Fibroblast of upper back skin (primary cell): ENCODE data around the gene TSPAN9.

ENCODE experiments used
- DNase-seq: peaks from one replicate; pipeline ENCODE4 v3.0.0-alpha.2; 2013

TSPAN9 gene

GRCh38 chr12:3103806-3104205, 26.6 kb downstream of the TSPAN9 start:
- DNase-seq, result no peak

GRCh38 chr12:3105690-3106479, 28.7 kb downstream of the TSPAN9 start:
- DNase-seq, result no peak

GRCh38 chr12:3106579-3106978, 29.4 kb downstream of the TSPAN9 start:
- DNase-seq, result no peak

GRCh38 chr12:3107071-3107583, 29.9 kb downstream of the TSPAN9 start:
- DNase-seq, result peak; percentile 86

- peak; percentile 18 for DNase-seq
These were observed 30.8 kb downstream of the TSPAN9 start for GRCh38 chr12:3107954-3108353.

GRCh38 chr12:3110578-3110977, 33.4 kb downstream of the TSPAN9 start:
- DNase-seq, result no peak

GRCh38 chr12:3113671-3114325, 36.6 kb downstream of the TSPAN9 start:
- DNase-seq, result no peak

- no peak for DNase-seq
These were observed 37.5 kb downstream of the TSPAN9 start for GRCh38 chr12:3114671-3115070.

GRCh38 chr12:3115078-3115477, 37.9 kb downstream of the TSPAN9 start:
- DNase-seq, result no peak

- no peak for DNase-seq
These were observed 39.1 kb downstream of the TSPAN9 start for GRCh38 chr12:3116106-3116844.

GRCh38 chr12:3117144-3117581, 40.0 kb downstream of the TSPAN9 start:
- DNase-seq, result peak; percentile 78

- peak; percentile 88 for DNase-seq
These were observed 40.4 kb downstream of the TSPAN9 start for GRCh38 chr12:3117591-3118015.

- no peak for DNase-seq
These were observed 42.1 kb downstream of the TSPAN9 start for GRCh38 chr12:3119192-3119755.

GRCh38 chr12:3119756-3120601, 42.8 kb downstream of the TSPAN9 start:
- peak; percentile 53 for DNase-seq

GRCh38 chr12:3120701-3121100, 43.5 kb downstream of the TSPAN9 start:
- DNase-seq, result no peak

- DNase-seq, result peak; percentile 45
These were observed 45.9 kb downstream of the TSPAN9 start for GRCh38 chr12:3122841-3123678.

- no peak for DNase-seq
These were observed 46.5 kb downstream of the TSPAN9 start for GRCh38 chr12:3123729-3124128.

- DNase-seq, result no peak
These were observed 47.7 kb downstream of the TSPAN9 start for GRCh38 chr12:3124917-3125316.

- DNase-seq, result no peak
These were observed 48.5 kb downstream of the TSPAN9 start for GRCh38 chr12:3125674-3126073.

- no peak for DNase-seq
These were observed 50.7 kb downstream of the TSPAN9 start for GRCh38 chr12:3127832-3128231.
